ENCODE data around the gene SELENON.

GRCh38 chr1:25757846-25758185, 42.2 kb upstream of the SELENON start:
- TF ChIP-seq CTCF (IDR thresholded peaks at IDR 0.05; ENCODE audit: low read length) (no peak), EZH2 (IDR thresholded peaks at IDR 0.05; ENCODE audit: borderline replicate concordance, low read length) (no peak)

Measured in OCI-LY1 (cell line).